HG03159 (cell line): ENCODE measurements around the gene MYO10.

Experiments used
- ATAC-seq: cut with Tn5 transposase; IDR thresholded peaks from one replicate; pipeline ENCODE4 v1.9.1; 2021; ENCODE audit warnings: mild to moderate bottlenecking, moderate library complexity; ENCODE audit not compliant: unreplicated experiment

Gene MYO10

DNA sequence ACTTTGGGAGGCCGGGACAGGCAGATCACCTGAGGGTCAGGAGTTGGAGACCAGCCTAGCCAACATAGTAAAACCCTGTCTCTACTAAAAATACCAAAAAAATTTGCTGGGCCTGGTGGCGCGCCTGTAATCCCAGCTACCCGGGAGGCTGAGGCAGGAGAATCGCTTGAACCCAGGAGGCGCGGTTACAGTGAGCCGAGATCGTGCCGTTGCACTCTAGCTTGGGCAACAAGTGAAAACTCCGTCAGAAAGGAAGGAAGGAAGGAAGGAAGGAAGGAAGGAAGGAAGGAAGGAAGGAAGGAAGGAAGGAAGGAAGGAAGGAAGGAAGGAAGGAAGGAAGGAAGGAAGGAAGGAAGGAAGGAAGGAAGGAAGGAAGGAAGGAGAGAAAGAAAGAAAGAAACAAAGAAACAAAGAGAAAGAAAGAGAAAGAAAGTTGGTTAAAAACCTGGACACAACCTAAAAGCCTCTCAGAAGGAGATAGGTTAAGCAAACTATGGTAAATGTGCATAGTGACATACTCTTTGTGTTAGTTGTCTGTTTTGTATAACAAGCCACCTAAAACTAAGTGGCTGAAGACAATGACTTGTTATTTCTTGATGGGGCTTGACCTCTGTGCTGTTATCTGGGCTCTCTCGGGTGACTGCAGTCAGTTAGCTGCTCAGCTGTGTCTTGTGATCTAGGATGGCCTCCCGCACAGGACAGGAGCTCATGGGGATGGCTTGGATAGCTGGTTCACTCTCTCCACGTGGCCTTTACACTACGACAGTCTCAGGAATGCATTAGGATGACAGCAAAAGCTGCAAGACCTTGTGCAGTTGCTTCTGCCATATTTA lies 8.0 kb upstream of the MYO10 start:
- ATAC-seq = no peak

GRCh38 chr5:16937503-16938161 lies 1.5 kb upstream of the MYO10 start:
- ATAC-seq = no peak

DNA sequence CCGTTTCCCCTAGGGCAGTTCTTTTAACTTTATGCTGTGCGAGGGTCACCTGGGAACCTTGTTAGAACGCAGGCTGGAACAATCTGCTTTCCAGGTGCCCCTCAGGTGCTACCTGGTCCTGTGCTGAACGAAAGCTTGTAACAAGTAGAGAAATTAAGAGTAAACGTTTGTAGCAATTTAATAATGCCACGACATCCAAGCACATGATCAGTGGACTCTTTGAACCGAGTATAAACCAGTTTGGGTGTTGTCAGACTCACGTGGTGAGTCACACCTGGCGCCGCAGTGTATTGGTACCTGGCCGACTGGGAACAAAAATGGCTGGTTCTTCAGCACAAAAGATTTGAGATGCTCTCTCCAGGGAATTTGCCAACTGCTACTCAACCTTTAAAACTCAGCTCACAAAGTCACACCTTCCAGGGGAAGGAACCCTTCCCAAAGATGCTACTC lies 926 bp upstream of the MYO10 start:
- no peak for ATAC-seq

GRCh38 chr5:16935231-16936149 lies 598 bp downstream of the MYO10 start:
- ATAC-seq = peak; percentile 44

DNA sequence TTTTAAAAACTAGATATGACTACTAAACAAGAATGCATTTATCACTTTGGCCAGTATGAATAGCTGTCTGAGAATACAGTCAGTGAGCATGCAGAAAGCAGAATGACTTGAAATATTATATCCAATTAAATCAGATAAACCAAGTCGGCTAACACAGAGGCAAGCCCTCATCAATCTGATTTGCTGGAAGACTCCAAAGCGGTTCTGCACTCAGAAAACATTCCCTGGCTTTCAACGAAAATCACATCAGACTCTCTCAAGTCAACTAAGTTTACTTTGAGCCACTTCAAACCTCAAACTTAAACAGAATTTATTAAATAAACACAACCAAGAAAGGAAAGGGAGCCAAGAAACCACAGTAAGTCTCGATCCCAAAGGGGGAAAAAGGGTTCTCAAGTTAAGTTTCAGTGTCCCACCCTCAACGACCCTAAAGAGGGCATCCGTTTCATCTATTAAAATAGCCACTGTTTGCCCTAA lies 1.4 kb downstream of the MYO10 start:
- no peak for ATAC-seq

DNA sequence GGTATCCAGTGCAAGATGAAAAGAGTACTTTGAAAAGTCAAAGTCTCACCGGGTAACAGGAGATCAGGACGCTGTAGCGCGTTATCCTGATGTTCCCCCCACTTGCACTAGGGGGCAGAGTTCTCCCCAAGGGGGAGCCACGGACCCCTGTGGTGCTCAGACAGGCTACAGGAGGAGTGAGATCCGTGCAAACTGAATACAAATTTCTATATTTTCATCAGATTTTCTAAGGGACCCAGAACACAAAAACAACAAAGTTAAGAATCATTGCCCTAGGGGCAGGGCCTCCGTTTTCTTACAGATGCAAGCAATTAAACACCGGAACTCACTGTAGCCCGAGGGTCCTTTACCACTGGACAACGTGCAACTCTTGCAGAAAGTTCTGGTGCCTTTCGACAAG lies 2.0 kb downstream of the MYO10 start:
- peak; percentile 64 for ATAC-seq

GRCh38 chr5:16933337-16933736 lies 2.8 kb downstream of the MYO10 start:
- ATAC-seq = no peak

DNA sequence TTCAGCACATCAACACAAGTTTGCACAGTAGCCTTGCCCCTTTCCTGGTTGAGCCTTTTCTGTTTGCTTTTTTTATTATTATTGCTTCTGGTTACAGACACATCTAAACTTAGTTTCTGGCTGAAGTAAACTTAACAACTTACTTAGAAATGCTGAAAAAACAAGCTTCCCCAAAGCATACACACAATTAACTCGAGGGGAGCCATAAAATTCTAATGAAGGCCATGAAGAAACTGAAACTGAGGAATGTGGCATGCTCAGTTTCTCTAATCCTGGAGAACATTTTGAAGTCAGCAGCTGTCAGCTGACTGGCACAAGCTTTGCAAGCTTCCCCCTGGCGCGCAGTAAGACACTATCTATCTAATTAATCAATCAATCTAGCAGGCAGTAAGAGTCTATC lies 3.7 kb downstream of the MYO10 start:
- no peak for ATAC-seq

GRCh38 chr5:16931334-16932110 lies 4.6 kb downstream of the MYO10 start:
- no peak for ATAC-seq

GRCh38 chr5:16930496-16930895 lies 5.6 kb downstream of the MYO10 start:
- no peak for ATAC-seq

- ATAC-seq = no peak
Observed at GRCh38 chr5:16929831-16930230, 6.3 kb downstream of the MYO10 start.

GRCh38 chr5:16929347-16929746 lies 6.7 kb downstream of the MYO10 start:
- no peak for ATAC-seq

DNA sequence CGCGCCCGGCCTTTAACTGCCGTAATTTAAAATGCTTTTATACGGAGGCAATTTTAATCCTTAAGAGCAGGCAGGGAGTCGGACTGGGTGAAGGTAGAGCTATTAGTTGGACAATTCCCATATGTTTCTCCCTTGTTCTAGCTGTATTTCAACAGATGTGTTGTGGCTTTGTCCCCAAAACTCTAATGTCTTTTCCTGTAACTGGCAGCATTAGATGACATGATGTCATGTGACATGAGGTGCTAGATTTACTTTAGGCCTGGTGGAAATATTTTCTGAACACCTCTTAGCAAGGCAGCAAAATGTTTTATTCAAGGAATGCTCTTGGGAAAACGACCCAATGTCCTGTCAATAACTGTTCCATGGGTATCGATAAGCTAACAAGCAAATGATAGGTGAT lies 8.5 kb downstream of the MYO10 start:
- no peak for ATAC-seq

- no peak for ATAC-seq
Observed at GRCh38 chr5:16926417-16926816, 9.7 kb downstream of the MYO10 start.

GRCh38 chr5:16924206-16924605 lies 11.9 kb downstream of the MYO10 start:
- no peak for ATAC-seq

DNA sequence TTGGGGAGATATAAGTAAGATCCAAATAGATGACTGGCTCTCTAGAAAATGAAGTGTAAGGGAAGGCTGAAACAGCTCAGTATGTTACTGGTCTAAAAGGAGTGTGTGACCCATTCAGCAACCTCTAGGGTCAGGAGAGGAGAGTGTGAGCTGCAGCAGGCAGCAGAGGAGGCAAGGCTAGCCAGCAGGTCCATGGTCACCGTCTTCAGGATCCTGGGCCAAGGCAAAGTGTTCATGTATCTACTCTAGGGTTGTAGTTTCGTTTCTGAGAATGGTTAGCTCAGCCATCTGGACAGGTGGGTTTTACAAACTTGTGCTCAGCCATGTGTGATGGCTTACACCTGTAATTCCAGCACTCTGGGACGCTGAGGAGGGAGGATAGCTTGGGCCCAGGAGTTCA lies 13.7 kb downstream of the MYO10 start:
- ATAC-seq = no peak

GRCh38 chr5:16921211-16921610 lies 14.9 kb downstream of the MYO10 start:
- no peak for ATAC-seq

DNA sequence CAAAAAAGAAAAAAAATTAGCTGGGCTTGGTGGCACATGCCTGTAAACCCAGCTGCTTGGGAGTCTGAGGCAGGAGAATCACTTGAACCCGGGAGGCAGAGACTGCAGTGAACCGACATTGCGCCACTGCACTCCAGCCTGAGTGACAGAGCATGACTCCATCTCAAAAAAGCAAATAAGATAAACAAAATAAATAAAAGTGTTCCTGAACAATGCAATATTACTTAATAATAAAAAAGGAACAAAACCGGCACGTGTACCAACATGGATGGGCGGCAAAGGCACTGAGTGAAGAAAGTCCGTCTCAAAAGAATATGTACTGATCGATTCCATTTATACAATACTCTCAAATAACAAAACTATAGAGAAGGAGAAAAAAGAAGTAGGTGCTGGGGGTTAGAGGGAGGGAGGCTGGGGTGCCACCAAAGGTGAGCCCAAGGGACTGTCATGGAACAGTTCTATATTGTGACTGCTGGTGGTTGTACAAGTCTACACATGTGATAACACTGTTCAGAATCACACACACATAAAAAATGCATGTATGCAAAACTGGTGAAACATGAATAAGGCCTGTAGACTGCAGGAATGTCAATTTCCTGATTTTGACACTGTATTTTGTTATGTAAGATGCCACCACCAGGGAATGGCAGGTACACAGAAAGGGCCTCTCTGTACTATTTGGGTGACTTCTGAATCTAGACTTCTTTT lies 15.8 kb downstream of the MYO10 start:
- no peak for ATAC-seq

DNA sequence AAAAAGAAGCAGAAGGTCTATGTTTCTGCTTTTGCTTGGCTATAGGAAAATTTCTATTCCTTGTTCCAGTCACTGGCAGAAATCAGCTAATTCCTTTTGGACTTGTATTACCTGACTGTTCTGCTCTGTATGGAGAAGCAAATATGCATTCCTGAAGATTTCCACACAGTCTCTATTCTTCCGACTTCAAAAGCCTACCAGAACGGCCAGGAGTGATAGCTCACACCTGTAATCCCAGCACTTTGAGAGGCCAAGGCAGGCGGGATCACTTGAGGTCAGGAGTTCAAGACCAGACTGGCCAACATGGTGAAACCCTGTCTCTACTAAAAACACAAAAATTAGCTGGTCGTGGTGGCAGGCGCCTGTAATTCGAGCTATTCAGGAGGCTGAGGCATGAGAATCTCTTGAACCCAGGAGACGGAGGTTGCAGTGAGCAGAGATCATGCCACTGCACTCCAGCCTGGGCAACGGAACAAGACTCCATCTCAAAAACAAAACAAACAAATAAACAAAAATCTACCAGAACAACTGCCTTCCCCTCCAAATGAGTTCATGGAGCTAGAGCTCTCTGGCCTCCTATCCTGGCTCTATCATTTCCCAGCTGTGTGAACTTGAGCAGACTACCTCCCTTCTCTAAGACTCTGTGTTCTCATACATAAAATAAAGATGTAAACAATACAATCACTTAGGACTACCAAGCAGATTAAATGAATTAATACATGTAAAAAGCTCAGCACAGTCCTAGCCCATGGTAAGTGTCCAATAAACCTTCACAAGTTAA lies 17.0 kb downstream of the MYO10 start:
- ATAC-seq = no peak
